Activated CD4-positive, alpha-beta memory T cell treated with anti-CD3 and anti-CD28 coated beads for 36 hours (primary cell): ENCODE data around the gene GFRA1. TPM values are rescaled to one million over a fixed set of nuclear protein-coding genes. Genes with fewer than 3 reads are reported as not detected.

ENCODE experiments used
- CTCF ChIA-PET: fragments of 350-600 bp; sonication (Branson Sonifier 250); formaldehyde crosslinking; loops from one replicate; lab custom pipeline; 2021; ENCODE audit warnings: antibody characterized with exemption, inconsistent platforms; lab: Charles Lee
- POLR2A ChIA-PET: fragments of 350-600 bp; sonication (Branson Sonifier 250); formaldehyde crosslinking; loops from one replicate; lab custom pipeline; 2021; ENCODE audit warnings: antibody characterized with exemption; lab: Charles Lee
- DNase-seq: peaks from one replicate; pipeline ENCODE4 v3.0.0-alpha.2; 2020
- H3K27ac Mint-ChIP-seq: one replicate; pipeline ENCODE4 v1.8.0; 2021; ENCODE audit warnings: mixed read lengths
- H3K27me3 Mint-ChIP-seq: one replicate; pipeline ENCODE4 v1.8.0; 2021; ENCODE audit warnings: mixed read lengths
- H3K36me3 Mint-ChIP-seq: one replicate; pipeline ENCODE4 v1.8.0; 2021; ENCODE audit warnings: mixed read lengths
- H3K4me1 Mint-ChIP-seq: one replicate; pipeline ENCODE4 v1.8.0; 2021; ENCODE audit warnings: low read depth, mixed read lengths
- H3K4me3 Mint-ChIP-seq: one replicate; pipeline ENCODE4 v1.8.0; 2021; ENCODE audit warnings: mild to moderate bottlenecking, mixed read lengths
- H3K9me3 Mint-ChIP-seq: one replicate; pipeline ENCODE4 v1.8.0; 2021; ENCODE audit warnings: mixed read lengths
- intact Hi-C: fragments of 100-400 bp; cut with micrococcal nuclease; formaldehyde crosslinking; loops from one replicate; pipeline ENCODE4 v1.15.1; 2023
- total RNA-seq, 2 experiments: library from RNA; stranded (reverse); gene quantifications; one replicate each; pipeline ENCODE4 v1.2.3, GENCODE V29; 2021

The GFRA1 gene
- total RNA-seq, 2 experiments from 2014 or later, result not detected

DNA sequence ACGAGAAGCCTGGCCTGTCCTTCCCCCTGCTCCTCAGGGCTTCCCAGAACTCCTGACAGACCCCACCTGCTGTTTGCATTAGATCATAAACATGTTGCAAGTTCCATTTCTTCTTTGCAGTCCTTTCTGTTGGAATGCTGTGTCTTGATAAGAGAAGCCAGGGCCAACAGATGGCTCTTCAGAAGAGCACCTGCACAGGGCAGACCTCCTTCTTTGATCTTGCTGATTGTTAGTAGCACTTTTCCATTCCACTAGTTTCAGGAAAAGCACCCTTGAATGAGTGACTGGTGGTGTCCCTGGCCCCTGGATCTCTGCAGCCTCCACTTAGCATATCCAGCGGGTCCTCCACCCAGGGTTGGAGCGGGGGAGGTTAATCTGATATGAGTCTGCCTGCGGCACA, 243.2 kb downstream of the GFRA1 start:
- intact Hi-C loops, result no loop called here
- CTCF ChIA-PET, result no interaction called here

DNA sequence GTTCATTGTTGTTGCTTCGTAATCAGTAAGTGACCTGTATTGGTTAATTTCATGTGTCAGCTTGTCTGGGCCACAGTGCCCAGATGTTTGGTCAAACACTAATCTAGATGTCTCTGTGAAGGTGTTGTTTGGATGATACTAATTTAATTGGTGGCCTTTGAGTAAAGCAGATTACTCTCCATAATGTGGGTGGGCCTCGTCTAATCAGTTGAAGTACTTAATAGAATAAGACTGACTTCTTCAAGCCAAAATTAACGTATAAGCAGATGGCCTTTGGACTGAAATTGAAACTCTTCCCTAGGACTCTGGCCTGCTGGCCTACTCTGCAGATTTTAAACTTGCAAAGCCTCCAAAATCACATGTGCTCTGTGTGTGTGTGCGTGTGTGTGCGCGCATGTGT, 245.7 kb downstream of the GFRA1 start:
- Mint-ChIP-seq H3K4me3 (no peak overlapping the region), H3K27me3 (no peaks in the 10 kb centered on the region), H3K4me1 (no peaks in the 10 kb centered on the region), H3K9me3 (peaks cover 19% of the 10 kb centered on the region), H3K27ac (no peak overlapping the region), H3K36me3 (no peaks in the 10 kb centered on the region)
- intact Hi-C loops, result no loop called here
- ChIA-PET CTCF (no interaction called here), POLR2A (no interaction called here)
- no peak for DNase-seq

More for the DNA sequence above, 243.2 kb downstream of the GFRA1 start:
- Mint-ChIP-seq H3K4me3 (no peak overlapping the region), H3K9me3 (peaks cover 30% of the 10 kb centered on the region), H3K4me1 (no peaks in the 10 kb centered on the region), H3K36me3 (peaks cover 1% of the 10 kb centered on the region), H3K27me3 (no peaks in the 10 kb centered on the region), H3K27ac (no peak overlapping the region)
- POLR2A ChIA-PET, result no interaction called here
- no peak for DNase-seq

DNA sequence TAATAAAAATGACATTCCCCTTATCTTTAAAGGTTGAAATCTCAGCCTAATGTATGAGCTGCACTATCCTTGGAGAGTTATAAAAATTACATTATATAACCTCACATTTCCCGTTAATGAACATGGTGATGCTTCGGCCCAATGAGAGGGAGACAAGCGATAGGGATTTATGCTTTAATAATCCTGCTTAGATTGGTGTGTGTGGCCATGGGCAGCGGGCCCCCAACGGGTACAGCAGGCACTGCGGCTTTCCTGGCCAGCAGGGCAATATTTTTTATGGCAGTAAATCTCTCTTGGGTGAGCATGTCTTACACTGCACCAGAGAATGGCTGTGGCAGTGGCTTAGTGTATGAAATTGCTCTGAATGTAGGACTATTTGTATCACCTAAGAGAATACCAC, 246.3 kb downstream of the GFRA1 start:
- Mint-ChIP-seq H3K4me3 (no peak overlapping the region), H3K36me3 (no peaks in the 10 kb centered on the region)
- CTCF ChIA-PET, result no interaction called here

DNA sequence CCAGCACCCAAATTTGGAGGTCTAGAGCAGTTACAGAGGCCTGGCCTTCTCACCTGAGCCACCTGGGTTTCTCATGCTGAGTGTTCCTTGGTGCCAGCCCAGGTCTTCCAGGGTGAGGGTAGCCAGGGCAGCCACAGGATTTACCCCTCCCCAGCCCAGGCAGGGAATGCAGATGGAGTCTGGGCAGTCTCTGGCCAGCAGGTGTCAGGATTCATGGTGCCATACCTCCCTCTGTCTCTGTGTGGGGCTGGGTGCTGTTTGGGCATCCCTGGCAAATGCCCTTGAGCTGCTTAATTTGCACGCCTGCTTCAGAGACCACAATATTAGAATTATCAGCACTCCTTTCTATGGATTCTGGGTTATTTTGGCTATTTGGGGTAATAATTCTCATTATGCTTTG, 246.7 kb downstream of the GFRA1 start:
- Mint-ChIP-seq H3K4me1 (no peaks in the 10 kb centered on the region), H3K27ac (no peak overlapping the region), H3K4me3 (no peak overlapping the region), H3K27me3 (no peaks in the 10 kb centered on the region), H3K9me3 (peaks cover 11% of the 10 kb centered on the region), H3K36me3 (no peaks in the 10 kb centered on the region)
- POLR2A ChIA-PET, result no interaction called here
- CTCF ChIA-PET, result no interaction called here
- no peak for DNase-seq
- intact Hi-C loops, result no loop called here

More for the DNA sequence above, 246.3 kb downstream of the GFRA1 start:
- DNase-seq, result no peak
- intact Hi-C loops, result no loop called here
- POLR2A ChIA-PET, result no interaction called here
- H3K27ac Mint-ChIP-seq, result no peak overlapping the region
- no peaks in the 10 kb centered on the region for H3K4me1 Mint-ChIP-seq
- H3K9me3 Mint-ChIP-seq, result peaks cover 15% of the 10 kb centered on the region
- no peaks in the 10 kb centered on the region for H3K27me3 Mint-ChIP-seq

DNA sequence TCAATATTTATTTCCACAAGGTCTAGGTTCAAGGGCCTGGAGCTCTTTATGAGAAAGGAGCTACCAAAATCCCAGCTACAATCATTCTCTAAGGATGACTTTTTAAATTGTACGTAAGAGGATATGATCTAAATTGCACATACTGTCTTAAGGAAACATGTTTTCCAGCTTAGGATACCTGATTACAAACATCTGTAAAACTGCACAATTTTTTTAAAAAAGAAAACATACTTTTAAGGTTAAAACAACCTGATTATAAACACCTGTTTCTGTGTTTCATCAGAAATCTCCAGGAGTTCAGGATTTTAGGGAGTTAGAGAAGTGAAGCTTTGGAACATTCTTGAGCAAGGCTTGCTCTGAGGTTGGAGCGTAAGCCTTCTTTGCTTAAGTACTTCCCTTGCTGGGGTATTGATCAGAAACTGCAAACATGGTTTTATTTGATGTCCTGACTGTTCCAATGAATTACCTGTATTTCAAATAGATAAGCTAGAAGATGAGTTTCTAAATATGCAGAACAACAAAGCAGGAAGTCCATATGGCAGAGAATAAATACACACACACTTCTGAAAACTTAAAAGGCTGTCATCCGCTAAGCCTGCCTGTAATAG, 248.6 kb downstream of the GFRA1 start:
- H3K27me3 Mint-ChIP-seq, result no peaks in the 10 kb centered on the region
- DNase-seq, result no peak
- peaks cover 14% of the 10 kb centered on the region for H3K9me3 Mint-ChIP-seq
- H3K36me3 Mint-ChIP-seq, result no peaks in the 10 kb centered on the region
- H3K4me3 Mint-ChIP-seq, result no peak overlapping the region
- POLR2A ChIA-PET, result no interaction called here
- no peaks in the 10 kb centered on the region for H3K4me1 Mint-ChIP-seq
- no peak overlapping the region for H3K27ac Mint-ChIP-seq
- CTCF ChIA-PET, result no interaction called here
- intact Hi-C loops, result no loop called here

DNA sequence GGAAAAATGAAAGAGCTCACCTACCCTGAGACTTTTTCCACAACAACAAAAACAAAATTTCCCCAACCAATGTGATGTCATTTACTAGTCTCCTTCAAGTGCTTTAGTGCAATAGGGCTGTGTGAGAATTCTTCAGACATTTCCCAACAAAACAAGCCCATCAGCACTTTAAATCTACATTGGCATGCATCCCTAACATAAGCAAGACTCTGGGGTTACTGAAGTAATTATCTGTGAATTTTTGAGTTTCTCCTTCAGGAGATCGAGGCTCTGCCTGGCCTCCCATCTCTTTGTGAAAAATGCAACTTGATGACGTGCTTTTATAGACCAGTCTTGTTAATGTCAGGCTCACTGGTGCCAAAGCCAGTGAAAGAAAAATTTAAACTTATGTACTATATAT, 255.6 kb downstream of the GFRA1 start:
- intact Hi-C loops, result no loop called here
- no peak overlapping the region for H3K27ac Mint-ChIP-seq
- no peak for DNase-seq
- H3K36me3 Mint-ChIP-seq, result no peaks in the 10 kb centered on the region
- ChIA-PET CTCF (no interaction called here), POLR2A (no interaction called here)
- H3K4me1 Mint-ChIP-seq, result no peaks in the 10 kb centered on the region
- peaks cover 4% of the 10 kb centered on the region for H3K9me3 Mint-ChIP-seq
- no peak overlapping the region for H3K4me3 Mint-ChIP-seq
- H3K27me3 Mint-ChIP-seq, result no peaks in the 10 kb centered on the region

DNA sequence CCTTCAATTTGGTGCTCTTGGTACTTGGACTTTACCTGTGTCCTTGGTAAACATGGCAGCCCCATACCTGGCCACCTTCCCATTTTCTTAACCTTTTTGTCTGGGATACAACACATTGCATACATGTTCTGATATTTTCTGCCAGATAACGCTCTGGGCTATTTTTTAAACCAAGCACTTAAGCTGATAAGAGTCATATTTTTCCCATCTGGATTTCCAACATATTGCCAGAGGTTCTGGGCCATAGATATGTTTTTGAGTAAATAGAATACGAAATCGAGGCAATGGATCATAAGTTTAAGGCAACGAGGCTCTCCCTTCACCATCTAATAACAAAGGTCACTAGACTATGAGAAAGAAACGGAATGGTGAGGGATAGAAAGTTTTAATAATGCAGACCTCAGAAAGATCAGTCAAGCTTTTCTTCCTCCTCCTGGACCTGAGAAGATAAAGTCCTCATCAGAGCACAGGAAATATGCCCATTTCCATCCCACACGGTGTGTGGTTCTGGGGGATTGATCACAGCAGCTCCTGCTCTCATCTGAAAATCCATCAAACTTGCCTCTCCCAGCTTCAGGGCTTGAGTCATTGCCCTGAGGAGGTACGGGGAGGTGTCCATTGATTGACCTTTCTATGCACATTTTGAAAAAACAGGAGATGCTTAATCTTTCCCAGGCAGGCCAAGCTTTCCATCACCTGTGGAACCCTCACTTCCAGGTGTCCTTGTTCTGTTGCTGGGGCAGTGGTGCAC, 257.2 kb downstream of the GFRA1 start:
- CTCF ChIA-PET, result no interaction called here
- H3K4me1 Mint-ChIP-seq, result no peaks in the 10 kb centered on the region
- intact Hi-C loops, result no loop called here
- no peak overlapping the region for H3K27ac Mint-ChIP-seq
- H3K9me3 Mint-ChIP-seq, result peaks cover 2% of the 10 kb centered on the region
- POLR2A ChIA-PET, result no interaction called here
- DNase-seq, result no peak
- no peak overlapping the region for H3K4me3 Mint-ChIP-seq
- H3K36me3 Mint-ChIP-seq, result no peaks in the 10 kb centered on the region
- H3K27me3 Mint-ChIP-seq, result no peaks in the 10 kb centered on the region

DNA sequence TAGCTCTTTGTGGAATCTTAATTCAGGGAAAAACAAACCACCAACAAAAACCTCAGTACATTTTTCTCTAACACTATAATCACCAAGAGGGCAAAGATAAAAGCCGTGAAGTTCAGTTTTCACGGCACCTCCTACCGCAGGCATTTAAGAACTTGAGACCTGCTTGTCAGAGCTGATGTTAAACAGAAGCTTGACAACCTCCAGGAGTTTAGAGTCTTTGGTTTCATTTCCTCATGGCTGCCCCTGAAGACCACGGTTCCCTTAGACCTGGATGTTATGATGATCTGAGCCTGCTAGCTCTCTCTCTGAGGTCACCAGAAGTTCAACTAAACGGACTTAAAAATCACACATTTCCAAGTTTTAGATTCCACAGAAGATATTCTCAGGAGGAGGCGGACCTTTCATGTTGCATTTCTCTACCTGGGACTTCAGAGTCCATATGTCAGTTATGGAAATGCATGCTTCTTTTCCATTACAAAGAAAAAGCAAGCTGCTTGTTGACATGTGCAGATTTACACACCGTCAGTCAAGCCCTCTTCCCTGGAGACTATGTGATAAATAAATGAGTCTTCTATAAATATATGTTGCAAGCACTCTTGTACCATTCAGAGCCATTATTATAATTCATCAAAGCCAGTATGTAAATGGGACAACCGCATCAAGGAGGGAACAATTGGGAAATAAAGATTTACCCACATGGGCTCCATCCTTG, 258.0 kb downstream of the GFRA1 start:
- no peak overlapping the region for H3K4me3 Mint-ChIP-seq
- ChIA-PET CTCF (no interaction called here), POLR2A (no interaction called here)
- no peak for DNase-seq
- no peaks in the 10 kb centered on the region for H3K36me3 Mint-ChIP-seq
- H3K27me3 Mint-ChIP-seq, result no peaks in the 10 kb centered on the region
- H3K4me1 Mint-ChIP-seq, result no peaks in the 10 kb centered on the region
- H3K9me3 Mint-ChIP-seq, result peaks cover 2% of the 10 kb centered on the region
- no peak overlapping the region for H3K27ac Mint-ChIP-seq
- intact Hi-C loops, result no loop called here

DNA sequence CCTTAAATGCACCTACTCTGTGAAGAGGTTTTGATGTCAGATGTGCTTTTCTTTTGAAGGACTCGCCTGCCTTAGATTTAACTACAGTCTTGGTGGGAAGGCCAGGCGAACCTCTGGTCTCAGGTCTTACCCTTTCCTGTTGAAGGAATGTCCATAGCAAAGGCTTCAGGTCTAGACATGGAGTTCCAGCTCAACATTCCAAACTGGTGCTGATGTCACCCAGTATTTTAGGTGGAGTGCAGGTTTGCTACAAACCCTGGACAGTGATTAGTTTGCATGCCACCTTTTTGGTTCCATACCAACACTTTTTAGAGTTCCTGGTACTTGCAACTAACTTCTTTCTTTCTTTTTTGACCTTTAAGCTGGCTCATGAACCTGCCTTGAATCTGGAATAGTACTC, 258.7 kb downstream of the GFRA1 start:
- Mint-ChIP-seq H3K27me3 (no peaks in the 10 kb centered on the region), H3K27ac (no peak overlapping the region), H3K4me1 (no peaks in the 10 kb centered on the region), H3K9me3 (peaks cover 2% of the 10 kb centered on the region), H3K4me3 (no peak overlapping the region), H3K36me3 (no peaks in the 10 kb centered on the region)
- CTCF ChIA-PET, result no interaction called here
- intact Hi-C loops, result no loop called here
- DNase-seq, result no peak
- POLR2A ChIA-PET, result no interaction called here

DNA sequence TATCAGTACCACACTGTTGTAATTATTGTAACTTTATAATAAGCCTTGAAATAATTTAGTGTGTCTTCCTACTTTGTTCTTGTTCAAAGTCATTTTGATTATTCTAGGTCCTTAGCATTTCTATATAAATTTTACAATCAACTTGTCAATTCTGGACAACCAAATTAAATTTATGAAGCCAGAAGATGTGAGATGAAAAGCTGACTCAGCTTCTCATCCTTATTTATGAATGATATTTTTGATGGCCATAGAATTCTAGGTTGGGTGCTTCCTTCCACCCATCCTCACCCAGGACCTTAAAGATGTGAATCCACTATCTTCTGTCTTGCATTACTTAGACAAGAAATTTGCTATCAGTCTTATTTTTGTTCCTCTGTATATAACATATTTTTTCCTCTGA, 261.1 kb downstream of the GFRA1 start:
- ChIA-PET POLR2A (no interaction called here), CTCF (no interaction called here)
- Mint-ChIP-seq H3K4me3 (no peak overlapping the region), H3K36me3 (no peaks in the 10 kb centered on the region), H3K9me3 (peaks cover 2% of the 10 kb centered on the region), H3K27ac (no peak overlapping the region), H3K27me3 (no peaks in the 10 kb centered on the region), H3K4me1 (no peaks in the 10 kb centered on the region)
- intact Hi-C loops, result no loop called here
- no peak for DNase-seq

DNA sequence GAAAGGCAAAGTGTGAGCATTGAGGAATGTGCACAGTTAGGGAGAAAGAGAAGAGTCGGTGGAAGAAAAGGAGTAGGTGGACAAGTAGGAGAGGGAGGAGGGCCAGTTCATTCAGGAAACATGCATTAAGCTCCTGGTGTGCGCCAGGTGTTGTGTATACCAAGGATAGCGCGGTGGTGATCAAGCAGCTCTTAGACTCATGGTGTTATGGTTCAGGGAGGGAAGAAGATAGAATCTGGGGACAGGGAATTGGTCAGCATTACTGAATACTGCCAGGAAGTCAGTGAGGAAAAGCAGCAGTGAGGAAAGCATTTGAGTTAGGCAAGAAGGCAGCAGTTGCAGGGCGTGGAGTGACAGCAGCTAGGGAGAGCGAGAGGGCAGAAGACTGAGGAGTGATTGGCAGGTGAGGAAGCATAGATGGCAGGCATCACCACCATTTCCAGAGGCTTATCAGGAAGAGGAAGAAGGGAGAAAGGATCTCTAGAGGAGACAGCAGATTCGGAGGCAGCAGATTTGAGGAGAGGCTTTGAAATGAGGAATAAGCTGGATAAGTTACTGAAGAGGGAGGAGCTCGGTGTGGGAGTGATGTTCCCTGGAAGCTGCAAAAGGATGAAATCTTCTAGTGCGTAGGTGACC, 265.6 kb downstream of the GFRA1 start:
- ChIA-PET POLR2A (no interaction called here), CTCF (no interaction called here)
- H3K4me1 Mint-ChIP-seq, result no peaks in the 10 kb centered on the region
- peaks cover 2% of the 10 kb centered on the region for H3K9me3 Mint-ChIP-seq
- intact Hi-C loops, result no loop called here
- H3K36me3 Mint-ChIP-seq, result no peaks in the 10 kb centered on the region
- no peak for DNase-seq
- H3K27me3 Mint-ChIP-seq, result no peaks in the 10 kb centered on the region
- no peak overlapping the region for H3K4me3 Mint-ChIP-seq
- H3K27ac Mint-ChIP-seq, result no peak overlapping the region
